Upper lobe of left lung (tissue), 6 donors: ENCODE measurements around the gene PLCB1. TPM values are rescaled to one million over a fixed set of nuclear protein-coding genes. Genes with fewer than 3 reads are reported as not detected.

Experiments used
- ATAC-seq, 2 donors: fragments of 200-7000 bp; cut with Tn5 transposase; one replicate each; pipeline ENCODE4 v1.9.1; 2022; ENCODE audit warnings: mild to moderate bottlenecking in 2 of 2, moderate library complexity in 2 of 2; ENCODE audit not compliant: low FRiP score in 2 of 2
- DNase-seq, 2 donors: peaks; one replicate each; pipeline ENCODE4 v3.0.0-alpha.2; 2019 to 2020
- H3K27ac ChIP-seq, 4 donors: fragments of 200-600 bp; sonication (generic); one replicate each; pipeline ENCODE4 v1.5.1; 2016 to 2019
- H3K27me3 ChIP-seq, 4 donors: fragments of 200-600 bp; sonication (generic); one replicate each; pipeline ENCODE4 v1.5.1; 2017 to 2019
- H3K36me3 ChIP-seq, 4 donors: fragments of 200-600 bp; sonication (generic); one replicate each; pipeline ENCODE4 v1.5.1; 2016 to 2019
- H3K4me1 ChIP-seq, 4 donors: fragments of 200-600 bp; sonication (generic); one replicate each; pipeline ENCODE4 v1.5.1; 2018 to 2019
- H3K4me3 ChIP-seq, 4 donors: fragments of 200-600 bp; sonication (generic); one replicate each; pipeline ENCODE4 v1.5.1; 2017 to 2019; ENCODE audit warnings: mild to moderate bottlenecking in 2 of 4, moderate library complexity in 1 of 4
- H3K9me3 ChIP-seq, 4 donors: fragments of 200-600 bp; sonication (generic); one replicate each; pipeline ENCODE4 v1.5.1; 2018 to 2019
- EP300 ChIP-seq, 4 donors: sonication (generic); formaldehyde crosslinking; IDR thresholded peaks; one replicate each; pipeline ENCODE4 v1.5.1; 2017; ENCODE audit warnings: antibody characterized with exemption in 4 of 4, control low read depth in 2 of 4
- POLR2A ChIP-seq, 4 donors: fragments of 450-650 bp; IDR thresholded peaks; one replicate each; pipeline ENCODE4 v1.5.1; 2016 to 2017; ENCODE audit warnings: antibody characterized with exemption in 4 of 4, mild to moderate bottlenecking in 2 of 4
- POLR2AphosphoS5 ChIP-seq, 2 donors: sonication (generic); formaldehyde crosslinking; IDR thresholded peaks; one replicate each; pipeline ENCODE4 v1.5.1; 2017; ENCODE audit warnings: antibody characterized with exemption in 2 of 2
- WGBS, 2 donors: methylation state at CpG; one replicate each; pipeline ENCODE4 v1.1.5; 2017 to 2018; 5-methylcytosine and 5-hydroxymethylcytosine counted together
- total RNA-seq, 6 donors: library from RNA; depleted of rRNA in 4 of 6; stranded (reverse); fragments of >200 nt in 4 of 6; gene quantifications; one replicate each; pipeline versions ENCODE4 v1.1.0 to v1.2.1, GENCODE V29; 2016 to 2021
- TF ChIP-seq, protein P1 (sequence below), 6 experiments: fragments of 450-650 bp in 4 of 6; fragments of 200-600 bp in 2 of 6; sonication (generic) in 2 of 6; IDR thresholded peaks; one replicate each; pipeline ENCODE4 v1.5.1; 2016 to 2019; ENCODE audit warnings: antibody characterized with exemption in 6 of 6
- donor health status: DM: no; HTN: no; CAD: no; lungs with moderate emphysema.
- donor health status: DM: no; HTN: yes; CAD: no; lungs with severe emphysema.

Gene PLCB1
- total RNA-seq, 6 donors from 2014 or later: 4.8 to 26.2 (median 10.7) TPM

DNA sequence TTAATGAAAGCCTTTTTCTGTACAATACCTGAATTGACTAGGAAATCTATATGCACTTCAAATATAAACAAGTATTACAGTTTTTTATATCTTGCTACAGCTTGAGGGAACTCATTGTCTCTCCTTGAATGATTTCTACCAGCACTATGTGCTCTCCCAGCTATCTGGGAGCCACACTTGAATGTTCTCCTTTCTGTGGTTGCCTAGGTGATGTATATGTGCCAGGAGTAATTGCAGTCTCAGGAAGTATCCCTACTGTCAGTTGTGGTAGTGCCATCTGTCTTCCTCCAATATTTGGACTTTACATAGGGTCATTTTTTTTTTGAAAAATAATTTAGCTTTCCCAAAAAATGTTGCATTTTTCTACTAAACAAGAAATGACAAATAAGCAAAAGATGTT lies 648.8 kb downstream of the PLCB1 start:
- H3K27ac ChIP-seq: no peak overlapping the region
- no peaks in the 10 kb centered on the region for H3K9me3 ChIP-seq
- H3K4me3 ChIP-seq: no peak overlapping the region
- no peaks in the 10 kb centered on the region for H3K36me3 ChIP-seq
- no peaks in the 10 kb centered on the region for H3K4me1 ChIP-seq
- ATAC-seq (no peak), DNase-seq (no peak)
- H3K27me3 ChIP-seq: no peaks in the 10 kb centered on the region
- TF ChIP-seq, protein P1, sequence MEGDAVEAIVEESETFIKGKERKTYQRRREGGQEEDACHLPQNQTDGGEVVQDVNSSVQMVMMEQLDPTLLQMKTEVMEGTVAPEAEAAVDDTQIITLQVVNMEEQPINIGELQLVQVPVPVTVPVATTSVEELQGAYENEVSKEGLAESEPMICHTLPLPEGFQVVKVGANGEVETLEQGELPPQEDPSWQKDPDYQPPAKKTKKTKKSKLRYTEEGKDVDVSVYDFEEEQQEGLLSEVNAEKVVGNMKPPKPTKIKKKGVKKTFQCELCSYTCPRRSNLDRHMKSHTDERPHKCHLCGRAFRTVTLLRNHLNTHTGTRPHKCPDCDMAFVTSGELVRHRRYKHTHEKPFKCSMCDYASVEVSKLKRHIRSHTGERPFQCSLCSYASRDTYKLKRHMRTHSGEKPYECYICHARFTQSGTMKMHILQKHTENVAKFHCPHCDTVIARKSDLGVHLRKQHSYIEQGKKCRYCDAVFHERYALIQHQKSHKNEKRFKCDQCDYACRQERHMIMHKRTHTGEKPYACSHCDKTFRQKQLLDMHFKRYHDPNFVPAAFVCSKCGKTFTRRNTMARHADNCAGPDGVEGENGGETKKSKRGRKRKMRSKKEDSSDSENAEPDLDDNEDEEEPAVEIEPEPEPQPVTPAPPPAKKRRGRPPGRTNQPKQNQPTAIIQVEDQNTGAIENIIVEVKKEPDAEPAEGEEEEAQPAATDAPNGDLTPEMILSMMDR (IDR thresholded peaks at IDR 0.05): no peak
- no peak for TF ChIP-seq POLR2A (IDR thresholded peaks at IDR 0.05)
- no peak for TF ChIP-seq POLR2AphosphoS5 (IDR thresholded peaks at IDR 0.05)
- TF ChIP-seq EP300 (IDR thresholded peaks at IDR 0.05): no peak

DNA sequence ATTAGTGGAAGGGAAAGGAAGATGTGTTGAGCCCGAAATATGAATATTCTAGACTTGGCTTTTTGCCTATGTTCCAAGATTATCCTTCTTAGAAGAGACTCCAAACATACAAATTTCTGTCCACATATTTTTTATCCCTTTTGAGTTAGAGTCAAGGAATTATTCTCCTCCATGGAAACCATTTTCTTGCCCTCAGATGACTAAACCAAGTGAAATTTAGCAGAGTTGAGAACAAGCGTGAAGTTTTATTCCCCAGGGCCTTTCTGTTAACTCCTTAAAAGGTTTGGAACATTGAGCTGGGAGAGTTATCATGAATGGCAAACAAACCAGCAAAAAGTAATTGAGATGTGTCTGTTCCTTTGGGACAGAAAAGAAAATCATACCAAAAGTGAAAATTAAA lies 650.7 kb downstream of the PLCB1 start:
- ATAC-seq (peak in 1 of 2 donors; percentile 39), DNase-seq (no peak)
- no peaks in the 10 kb centered on the region for H3K9me3 ChIP-seq
- no peaks in the 10 kb centered on the region for H3K4me1 ChIP-seq
- no peak overlapping the region for H3K4me3 ChIP-seq
- no peaks in the 10 kb centered on the region for H3K36me3 ChIP-seq
- 80 to 81% methylated on average over 2 of the region's 2 CpGs for WGBS, 2 donors
- TF ChIP-seq, protein P1 (IDR thresholded peaks at IDR 0.05): no peak
- TF ChIP-seq EP300 (IDR thresholded peaks at IDR 0.05) (no peak), POLR2A (IDR thresholded peaks at IDR 0.05) (no peak), POLR2AphosphoS5 (IDR thresholded peaks at IDR 0.05) (no peak)
- no peaks in the 10 kb centered on the region for H3K27me3 ChIP-seq
- H3K27ac ChIP-seq: no peak overlapping the region

DNA sequence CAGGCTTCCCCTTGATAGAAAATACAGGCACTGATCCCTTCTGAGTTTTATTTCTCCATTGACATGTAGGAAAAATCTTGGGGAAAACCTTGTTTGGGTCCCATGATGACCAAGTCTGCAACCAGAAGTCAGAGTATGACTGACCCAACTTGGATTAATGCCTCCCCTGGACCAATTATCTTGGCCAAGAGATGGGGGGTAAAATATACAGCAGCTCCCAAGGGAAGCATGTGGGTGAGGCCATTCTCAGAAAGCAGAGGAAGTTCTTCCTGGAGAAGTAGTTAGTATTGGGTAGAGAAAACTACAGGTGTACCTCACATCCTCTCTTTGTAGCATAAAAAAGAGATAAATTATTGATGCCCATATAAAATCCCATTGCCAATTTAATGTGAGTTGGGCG lies 651.7 kb downstream of the PLCB1 start:
- DNase-seq (no peak), ATAC-seq (no peak)
- 47 to 58% methylated on average over 1 of the region's 1 CpG for WGBS, 2 donors
- H3K27ac ChIP-seq: no peak overlapping the region
- no peaks in the 10 kb centered on the region for H3K9me3 ChIP-seq
- no peaks in the 10 kb centered on the region for H3K36me3 ChIP-seq
- H3K4me3 ChIP-seq: no peak overlapping the region
- H3K27me3 ChIP-seq: no peaks in the 10 kb centered on the region
- no peaks in the 10 kb centered on the region for H3K4me1 ChIP-seq
- TF ChIP-seq, protein P1 (IDR thresholded peaks at IDR 0.05): no peak
- TF ChIP-seq EP300 (IDR thresholded peaks at IDR 0.05) (no peak), POLR2A (IDR thresholded peaks at IDR 0.05) (no peak), POLR2AphosphoS5 (IDR thresholded peaks at IDR 0.05) (no peak)

DNA sequence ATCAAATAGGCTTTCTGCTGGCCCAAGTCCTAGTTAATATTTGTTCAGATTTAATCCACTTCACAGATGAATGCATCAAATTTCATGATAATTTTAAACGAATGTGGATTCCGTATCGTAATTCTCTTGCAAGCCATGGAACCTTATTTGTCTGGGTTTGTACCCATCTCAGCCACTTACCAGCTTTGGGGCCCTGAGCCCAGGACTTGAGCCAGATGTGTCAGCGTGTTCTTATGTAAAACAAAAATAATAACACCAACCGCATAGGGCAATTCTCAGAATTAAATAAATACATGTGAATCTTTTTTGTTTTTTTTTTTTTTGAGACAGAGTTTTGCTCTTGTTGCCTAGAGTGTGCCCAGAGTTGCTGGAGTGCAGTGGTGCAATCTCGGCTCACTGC lies 654.3 kb downstream of the PLCB1 start:
- no peaks in the 10 kb centered on the region for H3K36me3 ChIP-seq
- ATAC-seq (no peak), DNase-seq (no peak)
- no peak overlapping the region for H3K27ac ChIP-seq
- no peaks in the 10 kb centered on the region for H3K4me1 ChIP-seq
- no peaks in the 10 kb centered on the region for H3K27me3 ChIP-seq
- TF ChIP-seq POLR2A (IDR thresholded peaks at IDR 0.05) (no peak), POLR2AphosphoS5 (IDR thresholded peaks at IDR 0.05) (no peak), EP300 (IDR thresholded peaks at IDR 0.05) (no peak)
- TF ChIP-seq, protein P1 (IDR thresholded peaks at IDR 0.05): no peak
- H3K4me3 ChIP-seq: no peak overlapping the region
- WGBS, 2 donors: 84 to 97% methylated on average over 6 of the region's 6 CpGs
- H3K9me3 ChIP-seq: no peaks in the 10 kb centered on the region

DNA sequence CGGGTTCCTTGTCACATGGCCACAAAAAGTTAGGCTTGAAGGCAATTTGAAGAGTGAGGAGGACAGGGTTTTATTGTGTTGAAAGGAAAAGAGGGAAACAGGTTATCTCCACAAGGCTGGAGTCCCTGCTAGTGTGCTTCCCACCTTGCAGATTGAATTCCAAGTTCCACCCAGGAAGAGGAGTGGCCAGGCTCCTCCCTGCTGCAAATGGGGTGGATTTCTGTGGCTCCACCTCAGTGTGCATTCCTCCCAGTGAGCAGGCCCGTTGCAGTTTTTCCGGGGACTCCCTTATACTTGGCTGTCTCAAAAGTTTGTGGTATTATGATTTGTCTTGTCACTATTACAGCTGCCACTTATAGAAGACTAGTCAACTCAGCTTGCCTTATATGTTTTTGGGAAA lies 655.0 kb downstream of the PLCB1 start:
- ATAC-seq: no peak
- 75 to 78% methylated on average over 3 of the region's 3 CpGs for WGBS, 2 donors
- H3K4me1 ChIP-seq: no peaks in the 10 kb centered on the region
- H3K27ac ChIP-seq: no peak overlapping the region
- H3K4me3 ChIP-seq: no peak overlapping the region
- DNase-seq: no peak
- TF ChIP-seq POLR2AphosphoS5 (IDR thresholded peaks at IDR 0.05) (no peak), POLR2A (IDR thresholded peaks at IDR 0.05) (no peak), EP300 (IDR thresholded peaks at IDR 0.05) (no peak)
- TF ChIP-seq, protein P1 (IDR thresholded peaks at IDR 0.05): no peak
- no peaks in the 10 kb centered on the region for H3K9me3 ChIP-seq
- no peaks in the 10 kb centered on the region for H3K36me3 ChIP-seq
- H3K27me3 ChIP-seq: no peaks in the 10 kb centered on the region
